ENCODE results near the gene EPAS1.

EPAS1 gene

DNA sequence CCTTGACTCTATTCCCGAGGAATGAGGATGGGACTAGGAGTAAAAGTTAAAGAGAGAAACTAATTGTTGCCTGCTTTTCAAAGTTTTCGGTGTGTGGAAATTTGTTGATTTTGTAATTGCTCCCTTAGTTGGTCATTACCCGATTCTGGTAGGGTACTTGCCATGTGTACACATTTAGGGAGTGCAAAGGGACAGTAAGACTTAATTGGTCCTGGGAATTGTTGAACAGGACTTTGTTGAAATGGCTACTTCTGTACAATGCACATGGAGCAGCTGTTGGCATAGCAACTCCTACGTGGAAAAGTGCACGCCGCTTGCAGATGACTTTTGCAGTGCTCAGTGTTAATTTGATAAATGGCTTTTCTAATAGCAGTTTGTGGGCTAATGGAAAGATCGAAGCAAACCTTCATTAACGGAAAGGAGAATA lies 22.9 kb downstream of the EPAS1 start:
- no peak for DNase-seq (ENCODE audit: low read depth in 3 of 3)

GRCh38 chr2:46323730-46324129 lies 26.5 kb downstream of the EPAS1 start:
- no peak for DNase-seq (ENCODE audit: low read depth in 3 of 3)

DNA sequence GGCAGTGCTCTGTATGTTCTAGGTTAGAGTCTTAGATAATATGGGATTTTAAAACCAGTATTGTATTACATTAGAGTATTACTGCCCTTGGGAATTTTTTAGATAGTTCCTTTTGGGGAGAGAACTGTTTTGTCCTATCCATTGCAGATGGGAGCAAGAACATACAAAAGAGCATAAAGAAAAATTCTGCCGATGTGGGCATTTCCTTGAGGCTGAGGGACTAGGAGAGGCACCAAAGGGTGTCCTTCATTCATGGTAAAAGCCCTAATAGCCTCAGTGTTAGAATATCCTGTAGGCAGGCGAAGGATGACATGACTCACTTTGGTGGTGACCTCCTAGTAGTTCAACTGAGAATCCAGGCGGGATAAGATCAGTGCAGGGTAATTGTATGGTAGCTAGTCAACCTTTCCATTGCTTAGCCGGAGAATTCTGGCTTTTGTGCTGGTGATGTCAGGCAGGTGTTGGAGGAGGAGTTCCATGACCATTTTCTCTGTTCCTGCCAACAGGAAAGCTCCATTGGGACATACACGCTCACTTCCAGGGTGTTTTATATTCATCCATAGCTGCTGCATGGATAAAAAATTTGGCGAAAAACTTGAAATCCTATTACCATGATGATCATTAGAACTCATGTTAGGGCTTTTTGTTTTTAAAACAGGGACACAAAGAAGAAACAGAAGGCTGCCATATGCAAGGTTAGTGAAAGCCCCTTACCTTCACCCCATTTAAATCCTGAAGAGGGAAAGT lies 28.1 kb downstream of the EPAS1 start:
- DNase-seq (ENCODE audit: low read depth in 3 of 3) = no peak

- no peak for DNase-seq (ENCODE audit: low read depth in 3 of 3)
Observed at GRCh38 chr2:46326231-46326980, 29.2 kb downstream of the EPAS1 start.

GRCh38 chr2:46327627-46328026 lies 30.4 kb downstream of the EPAS1 start:
- DNase-seq (ENCODE audit: low read depth in 3 of 3) = no peak

DNA sequence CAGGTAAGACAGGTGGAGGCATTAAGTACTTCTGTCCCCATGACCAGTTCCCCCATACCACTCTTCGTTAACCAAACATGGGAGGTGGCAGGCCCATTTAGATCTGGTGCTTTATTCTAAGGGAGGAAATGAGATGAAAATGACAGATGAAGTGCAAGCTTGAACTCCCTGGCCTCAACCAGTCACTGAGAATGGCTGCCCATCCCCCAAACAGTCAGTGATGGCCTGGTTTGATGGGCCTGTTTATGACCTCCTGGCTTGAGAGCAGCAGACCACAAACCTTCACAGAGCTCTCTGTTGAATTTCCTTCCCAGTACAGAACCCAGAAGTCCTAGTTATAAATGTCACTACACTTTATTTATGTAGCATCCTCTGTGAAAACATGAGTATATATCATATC lies 31.1 kb downstream of the EPAS1 start:
- no peak for DNase-seq (ENCODE audit: low read depth in 3 of 3)

DNA sequence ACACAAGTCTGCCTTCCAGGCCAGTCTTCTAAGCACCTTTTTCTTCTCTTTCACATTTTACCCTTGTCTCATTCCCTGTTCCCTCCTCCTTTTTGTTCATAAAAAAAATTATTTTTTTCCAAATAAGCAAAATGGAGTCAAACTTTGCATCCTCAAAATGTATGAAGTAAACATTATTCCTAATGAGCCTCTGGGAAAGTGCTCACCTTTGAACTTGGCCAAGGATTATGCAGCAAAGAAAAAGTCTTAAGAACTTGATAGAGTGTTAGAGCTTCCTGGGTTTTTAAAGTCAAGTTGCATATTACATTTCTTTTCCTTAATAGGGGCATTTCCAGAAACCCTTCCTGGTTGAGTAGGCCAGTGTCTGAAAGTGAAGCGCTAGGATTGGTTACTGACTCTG lies 31.6 kb downstream of the EPAS1 start:
- DNase-seq (ENCODE audit: low read depth in 3 of 3) = no peak

DNA sequence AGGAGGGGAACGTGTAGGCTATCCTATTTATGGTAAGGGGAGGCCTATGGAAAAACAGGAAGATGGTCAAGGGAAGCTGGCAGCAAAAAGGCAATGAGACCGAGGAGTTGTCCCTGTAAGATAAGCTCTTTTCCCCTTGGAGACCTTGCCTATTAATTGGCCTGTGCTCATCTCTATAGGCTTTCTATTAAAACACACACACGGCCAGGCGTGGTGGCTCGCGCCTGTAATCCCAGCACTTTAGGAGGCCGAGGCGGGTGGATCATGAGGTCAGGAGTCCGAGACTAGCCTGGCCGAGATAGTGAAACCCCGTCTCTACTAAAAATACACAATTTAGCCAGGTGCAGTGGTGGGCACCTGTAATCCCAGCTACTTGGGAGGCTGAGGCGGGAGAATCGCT lies 32.1 kb downstream of the EPAS1 start:
- no peak for DNase-seq (ENCODE audit: low read depth in 3 of 3)

- DNase-seq (ENCODE audit: low read depth in 3 of 3) = no peak
Observed at GRCh38 chr2:46329803-46330775, 32.9 kb downstream of the EPAS1 start.

GRCh38 chr2:46331109-46331766 lies 34.0 kb downstream of the EPAS1 start:
- no peak for DNase-seq (ENCODE audit: low read depth in 3 of 3)

- DNase-seq (ENCODE audit: low read depth in 3 of 3) = no peak
Observed at GRCh38 chr2:46332686-46333281, 35.6 kb downstream of the EPAS1 start.

GRCh38 chr2:46333912-46334311 lies 36.7 kb downstream of the EPAS1 start:
- DNase-seq (ENCODE audit: low read depth in 3 of 3) = no peak

GRCh38 chr2:46334389-46335271 lies 37.4 kb downstream of the EPAS1 start:
- no peak for DNase-seq (ENCODE audit: low read depth in 3 of 3)

GRCh38 chr2:46335391-46336282 lies 38.4 kb downstream of the EPAS1 start:
- no peak for DNase-seq (ENCODE audit: low read depth in 3 of 3)

- no peak for DNase-seq (ENCODE audit: low read depth in 3 of 3)
Observed at GRCh38 chr2:46336283-46336959, 39.2 kb downstream of the EPAS1 start.

DNA sequence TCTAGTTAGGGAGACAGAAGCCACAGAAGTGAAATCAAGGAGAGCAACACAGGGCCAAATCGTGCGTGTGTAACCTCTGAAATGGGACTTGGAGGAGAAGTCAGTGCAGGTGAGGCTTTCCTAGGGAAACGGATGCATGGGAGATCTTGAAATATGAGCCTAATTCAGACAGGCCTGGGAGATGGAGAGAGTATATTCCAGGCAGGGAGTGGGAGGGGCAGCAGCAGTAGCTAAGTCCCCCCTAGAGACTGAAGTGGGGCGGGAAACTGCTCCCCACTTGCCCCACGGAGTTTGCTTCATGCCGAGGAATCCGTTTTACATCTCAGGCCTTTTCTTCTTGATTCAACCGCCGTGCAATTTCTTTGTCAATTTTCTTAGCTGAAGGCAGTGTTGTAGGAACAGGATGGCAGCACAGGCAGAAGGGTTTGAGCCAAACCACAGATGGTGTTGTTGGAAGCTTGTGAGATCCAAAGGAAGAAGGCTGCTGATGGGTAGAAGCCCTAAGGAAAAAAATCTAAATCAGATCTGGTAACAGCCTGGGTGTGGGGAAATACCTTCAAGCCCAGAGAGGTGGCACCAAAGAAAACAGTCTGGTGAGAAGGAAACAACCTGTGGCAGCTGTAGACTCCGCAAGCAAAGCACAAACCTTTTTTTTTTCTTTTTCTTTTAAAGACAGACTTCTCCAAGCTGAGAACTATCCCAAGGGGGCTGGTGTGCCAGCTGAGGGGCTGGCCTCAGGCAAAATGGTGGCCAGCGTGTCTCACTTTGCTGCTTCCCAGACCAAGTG lies 40.2 kb downstream of the EPAS1 start:
- no peak for DNase-seq (ENCODE audit: low read depth in 3 of 3)

DNA sequence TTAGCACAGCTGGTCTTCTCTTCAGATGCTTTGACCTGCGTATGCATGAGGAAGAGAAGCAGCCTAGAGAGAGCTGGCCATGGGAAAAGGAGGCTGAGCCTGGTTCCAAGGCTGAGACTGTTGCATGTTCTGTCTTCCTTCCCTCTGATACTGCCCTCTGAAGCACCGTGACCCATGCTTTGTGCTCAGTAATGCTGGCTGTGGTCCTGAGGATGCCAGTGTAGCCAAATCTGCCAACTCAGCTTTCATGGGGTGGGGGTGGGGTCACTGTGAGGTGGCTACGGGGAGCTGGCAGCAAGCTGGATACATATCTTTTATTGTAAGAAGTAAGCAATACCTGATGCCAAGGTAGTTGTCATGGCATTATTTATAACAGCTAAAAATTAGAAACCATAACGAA lies 41.5 kb downstream of the EPAS1 start:
- DNase-seq (ENCODE audit: low read depth in 3 of 3) = no peak

DNA sequence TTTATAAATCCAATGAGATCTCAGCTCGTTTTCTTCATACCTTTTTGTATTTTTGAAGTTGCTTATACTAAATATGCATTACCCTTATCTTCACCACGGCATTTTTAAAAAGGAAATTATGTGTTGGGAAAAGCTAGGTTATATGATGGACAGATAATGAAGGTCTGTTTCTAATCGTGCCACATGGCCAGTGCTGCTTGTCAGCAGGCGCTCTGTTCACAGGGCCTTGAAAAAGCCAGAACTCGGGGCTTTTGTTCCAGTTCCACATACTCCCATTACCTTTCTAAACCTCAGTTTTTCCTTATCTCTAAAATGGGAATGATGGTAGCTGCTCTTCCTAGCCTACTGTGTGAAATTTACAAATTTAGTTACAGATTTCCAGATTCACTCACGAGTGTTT lies 42.0 kb downstream of the EPAS1 start:
- DNase-seq (ENCODE audit: low read depth in 3 of 3) = no peak
